Colonic mucosa (tissue), 4 donors: ENCODE results near the gene IGDCC3. TPM values are rescaled to one million over a fixed set of nuclear protein-coding genes. Genes with fewer than 3 reads are reported as not detected.

Experiments used
- DNase-seq: peaks from one replicate; pipeline ENCODE4 v3.0.0-alpha.2; 2020
- H3K27ac ChIP-seq: fragments of 200-600 bp; one replicate; pipeline ENCODE4 v1.8.0; 2021
- H3K27me3 ChIP-seq: fragments of 200-600 bp; one replicate; pipeline ENCODE4 v1.8.0; 2021
- H3K36me3 ChIP-seq: fragments of 200-600 bp; one replicate; pipeline ENCODE4 v1.8.0; 2021
- H3K4me1 ChIP-seq: fragments of 200-600 bp; one replicate; pipeline ENCODE4 v1.8.0; 2021; ENCODE audit warnings: mild to moderate bottlenecking
- H3K4me3 ChIP-seq: fragments of 200-600 bp; one replicate; pipeline ENCODE4 v1.8.0; 2021
- H3K9ac ChIP-seq, 2 donors: one replicate each; pipeline ENCODE4 v1.7.0; 2013; ENCODE audit warnings: control low read depth in 2 of 2, low read depth in 2 of 2, low read length in 2 of 2
- H3K9me3 ChIP-seq: fragments of 200-600 bp; one replicate; pipeline ENCODE4 v1.8.0; 2021
- CTCF ChIP-seq: fragments of 200-600 bp; IDR thresholded peaks from one replicate; pipeline ENCODE4 v1.8.0; 2022; ENCODE audit warnings: antibody characterized with exemption, mild to moderate bottlenecking
- intact Hi-C: fragments of 100-400 bp; cut with DNase I; formaldehyde crosslinking; loops from one replicate; pipeline ENCODE4 v1.14.1; 2022
- total RNA-seq, 2 donors: library from RNA; stranded (reverse); fragmentation: NEBNext Ultra II Directional in 1 of 2; extraction: Animal tissue kit (Norgen Biotek cat#: 25700) in 1 of 2; gene quantifications; one replicate each; pipeline ENCODE4 v1.2.1, GENCODE V29; 2021
- donor health status: healthy.
- donor health status: DM: no; HTN: no; CAD: no.
- donor health status: DM: no; HTN: no; CAD: no.

The IGDCC3 gene
- total RNA-seq, 2 donors from 2014 or later = 0.12 TPM; not detected in 1

DNA sequence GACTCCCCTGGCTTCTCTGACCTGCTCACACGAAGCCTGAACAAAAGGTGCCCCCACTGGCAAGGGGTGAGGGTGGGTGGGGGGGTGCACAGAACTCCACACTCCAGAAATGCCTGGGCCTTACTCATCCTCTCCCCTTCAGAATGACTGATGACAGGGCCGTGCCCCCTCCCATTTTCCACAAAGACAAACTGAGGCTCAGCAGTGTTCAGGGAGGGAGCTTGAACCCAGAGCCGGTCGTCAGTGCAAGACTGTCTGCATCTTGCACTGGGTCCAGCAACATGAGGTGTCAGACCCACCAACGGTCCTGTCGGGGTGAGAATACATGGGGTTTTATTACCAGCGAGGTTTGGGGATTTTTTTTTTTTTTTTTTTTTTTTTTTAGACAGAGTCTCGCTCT is 15.3 kb downstream of the IGDCC3 start:
- Histone ChIP-seq H3K4me3 (no peak overlapping the region), H3K27me3 (no peaks in the 10 kb centered on the region), H3K9me3 (no peaks in the 10 kb centered on the region), H3K27ac (no peak overlapping the region), H3K4me1 (no peaks in the 10 kb centered on the region), H3K9ac (no peak overlapping the region), H3K36me3 (no peaks in the 10 kb centered on the region)
- intact Hi-C loops = no loop called here
- DNase-seq = no peak
- TF ChIP-seq CTCF = no peak

GRCh38 chr15:65361708-65362459 is 15.9 kb downstream of the IGDCC3 start:
- H3K9me3 ChIP-seq = no peaks in the 10 kb centered on the region
- no peak overlapping the region for H3K27ac ChIP-seq
- H3K4me3 ChIP-seq = no peak overlapping the region
- H3K9ac ChIP-seq = no peak overlapping the region
- peaks cover 3% of the 10 kb centered on the region for H3K27me3 ChIP-seq
- no peak for TF ChIP-seq CTCF
- H3K36me3 ChIP-seq = no peaks in the 10 kb centered on the region
- no peaks in the 10 kb centered on the region for H3K4me1 ChIP-seq
- DNase-seq = no peak
- intact Hi-C loops = no loop called here

DNA sequence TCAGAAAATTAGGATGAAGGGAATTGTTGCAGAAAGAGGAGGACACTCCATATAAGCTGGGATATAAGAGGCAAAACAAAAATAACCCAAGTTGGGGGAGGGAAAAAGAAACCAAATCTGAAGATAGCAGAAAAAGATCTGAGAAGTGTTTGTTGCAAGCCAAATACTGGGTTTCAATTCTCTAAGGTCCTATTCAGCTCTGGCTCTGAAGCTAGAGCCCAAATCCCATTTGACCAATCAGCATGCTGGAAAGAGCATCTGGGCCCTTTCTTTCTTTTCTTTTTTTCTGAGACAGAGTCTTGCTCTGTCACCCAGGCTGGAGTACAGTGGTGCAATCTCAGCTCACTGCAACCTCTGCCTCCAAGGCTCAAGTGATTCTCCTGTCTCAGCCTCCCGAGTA is 17.3 kb downstream of the IGDCC3 start:
- intact Hi-C loops = no loop called here
- no peak for DNase-seq
- Histone ChIP-seq H3K36me3 (no peaks in the 10 kb centered on the region), H3K9me3 (no peaks in the 10 kb centered on the region), H3K27ac (no peak overlapping the region), H3K9ac (no peak overlapping the region), H3K4me1 (no peaks in the 10 kb centered on the region), H3K27me3 (peaks cover 12% of the 10 kb centered on the region), H3K4me3 (no peak overlapping the region)
- TF ChIP-seq CTCF = no peak

- intact Hi-C loops = no loop called here
- no peaks in the 10 kb centered on the region for H3K4me1 ChIP-seq
- no peak for DNase-seq
- no peak for TF ChIP-seq CTCF
- peaks cover 17% of the 10 kb centered on the region for H3K27me3 ChIP-seq
- peak overlapping the region; percentile 34 for H3K4me3 ChIP-seq
- no peak overlapping the region for H3K9ac ChIP-seq
- H3K9me3 ChIP-seq = no peaks in the 10 kb centered on the region
- H3K36me3 ChIP-seq = no peaks in the 10 kb centered on the region
- H3K27ac ChIP-seq = no peak overlapping the region
Measured at GRCh38 chr15:65355988-65356353, 21.8 kb downstream of the IGDCC3 start.

DNA sequence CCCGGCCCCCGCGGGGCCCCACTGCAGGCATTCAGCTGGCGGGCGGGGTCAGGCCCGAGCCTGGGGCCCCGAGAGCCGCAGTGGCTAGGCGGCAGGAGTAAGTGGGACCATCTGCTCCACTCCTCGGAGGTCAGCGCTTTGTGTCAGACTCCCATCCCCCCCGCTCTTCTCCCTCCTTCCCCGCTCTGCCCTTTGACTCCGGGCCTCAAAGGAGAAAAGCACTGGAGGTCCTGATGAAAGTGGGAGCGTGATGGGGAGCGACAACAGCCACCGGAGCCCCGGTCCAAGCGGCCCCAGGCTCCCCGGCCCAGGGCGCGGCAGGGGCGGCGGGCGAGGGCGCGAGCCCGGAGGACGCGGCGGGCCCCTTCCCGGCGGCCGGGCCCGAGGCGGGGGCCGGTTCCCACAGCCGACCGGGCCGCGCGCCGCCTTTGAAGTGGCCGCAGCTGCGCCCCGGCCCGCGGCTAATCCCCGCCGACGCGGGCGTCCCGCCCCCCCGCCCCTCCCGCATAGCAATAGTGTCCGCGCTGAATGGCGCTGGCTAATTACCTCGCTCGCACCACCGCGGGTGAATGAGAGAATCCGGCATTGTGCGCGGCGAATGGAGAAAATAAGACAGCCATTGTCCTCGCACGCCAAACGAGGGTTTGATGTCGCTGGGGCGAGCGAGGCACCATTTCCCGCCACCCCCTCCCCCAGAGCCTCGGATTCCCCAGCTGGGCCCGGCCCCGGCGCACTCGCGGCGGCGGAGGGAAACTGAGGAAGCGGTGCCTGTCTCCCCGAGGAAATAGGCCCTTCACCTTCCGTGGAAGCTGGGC is 22.4 kb downstream of the IGDCC3 start:
- H3K9me3 ChIP-seq = no peaks in the 10 kb centered on the region
- intact Hi-C loops = no loop called here
- peaks cover 17% of the 10 kb centered on the region for H3K27me3 ChIP-seq
- no peak overlapping the region for H3K27ac ChIP-seq
- H3K9ac ChIP-seq = peak overlapping the region in 1 of 2 donors; percentile 35
- H3K4me3 ChIP-seq = peak overlapping the region; percentile 34
- H3K36me3 ChIP-seq = no peaks in the 10 kb centered on the region
- no peak for DNase-seq
- no peaks in the 10 kb centered on the region for H3K4me1 ChIP-seq
- TF ChIP-seq CTCF = no peak
